Right lobe of liver (tissue), 6 donors: ENCODE results near the gene CDK14. TPM values are rescaled to one million over a fixed set of nuclear protein-coding genes. Genes with fewer than 3 reads are reported as not detected.

Experiments used
- ATAC-seq, 4 donors: fragments of 200-7000 bp; cut with Tn5 transposase; one replicate each; pipeline ENCODE4 v1.9.1; 2020; ENCODE audit warnings: mild to moderate bottlenecking in 4 of 4, moderate library complexity in 4 of 4
- DNase-seq, 3 donors: peaks; one replicate each; pipeline ENCODE4 v3.0.0-alpha.2; 2020
- H3K27ac ChIP-seq, 3 donors: fragments of 200-600 bp; one replicate each; pipeline ENCODE4 v1.8.0; 2022
- H3K27me3 ChIP-seq, 2 donors: fragments of 200-600 bp; one replicate each; pipeline ENCODE4 v1.8.0; 2022
- H3K36me3 ChIP-seq, 4 donors: fragments of 200-600 bp; sonication (generic) in 1 of 4; one replicate each; pipeline versions ENCODE4 v1.5.1 to v1.8.0; 2017 to 2022; ENCODE audit warnings: control low read depth in 1 of 4
- H3K4me1 ChIP-seq, 4 donors: fragments of 200-600 bp; sonication (generic) in 1 of 4; one replicate each; pipeline versions ENCODE4 v1.5.1 to v1.8.0; 2017 to 2022; ENCODE audit warnings: control low read depth in 1 of 4
- H3K4me3 ChIP-seq, 3 donors: fragments of 200-600 bp; one replicate each; pipeline ENCODE4 v1.8.0; 2022
- H3K9me3 ChIP-seq, 4 donors: fragments of 200-600 bp; sonication (generic) in 1 of 4; one replicate each; pipeline versions ENCODE4 v1.5.1 to v1.8.0; 2017 to 2022; ENCODE audit warnings: control low read depth in 1 of 4
- POLR2A ChIP-seq: fragments of 450-650 bp; IDR thresholded peaks from one replicate; pipeline ENCODE4 v1.6.1; 2017; ENCODE audit warnings: antibody characterized with exemption, mild to moderate bottlenecking
- WGBS: methylation state at CpG from one replicate; pipeline ENCODE4 v1.1.6; 2018; ENCODE audit warnings: low coverage, low lambda C conversion rate; ENCODE audit not compliant: insufficient coverage; ENCODE audit errors: missing lambda C conversion rate; 5-methylcytosine and 5-hydroxymethylcytosine counted together
- intact Hi-C, 2 donors: fragments of 100-400 bp; cut with DNase I; formaldehyde crosslinking; loops; one replicate each; pipeline versions ENCODE4 v1.11.2 to v1.14.1; 2022
- total RNA-seq, 6 experiments: library from RNA; depleted of rRNA in 2 of 6; stranded (reverse); fragments of >200 nt in 2 of 6; fragmentation: NEBNext Ultra II Directional in 3 of 6; extraction: Animal tissue kit (Norgen Biotek cat#: 25700) in 3 of 6; gene quantifications; one replicate each; pipeline versions ENCODE4 v1.1.0 to v1.2.4, GENCODE V29; 2016 to 2023
- TF ChIP-seq, protein P1 (sequence below), 4 donors: fragments of 200-600 bp in 3 of 4; fragments of 450-650 bp in 1 of 4; IDR thresholded peaks; one replicate each; pipeline versions ENCODE4 v1.5.1 to v1.8.0; 2016 to 2022; ENCODE audit warnings: antibody characterized with exemption in 4 of 4, mild to moderate bottlenecking in 2 of 4
- donor health status: DM: no; HTN: yes; CAD: no.
- donor health status: DM: no; HTN: no; CAD: no.
- donor health status: DM: no; HTN: no; CAD: no.
- donor health status: DM: no; HTN: yes; CAD: no.
- donor health status: DM: no; HTN: yes; CAD: no.

The CDK14 gene
- total RNA-seq, 6 experiments from 2014 or later: 12.6 to 28.7 (median 17.9) TPM

DNA sequence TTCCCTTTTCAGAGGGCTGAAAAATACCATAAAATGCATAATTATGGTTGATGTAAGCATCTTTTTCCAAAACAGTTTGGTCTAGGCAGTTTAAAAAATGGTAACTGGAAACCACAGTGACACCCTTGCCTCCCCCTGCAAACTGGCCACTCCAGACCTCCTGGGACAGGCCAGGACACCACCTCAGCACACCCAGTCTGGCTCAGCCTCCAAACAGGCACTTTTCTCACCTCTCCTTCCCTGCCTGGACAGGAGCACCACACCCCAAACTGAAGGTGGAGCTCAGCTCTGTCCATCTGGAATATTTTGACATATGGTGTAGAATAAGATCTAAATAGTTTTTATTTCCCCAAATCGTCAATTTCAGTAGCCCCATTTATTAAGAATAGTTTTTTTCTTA is 78.5 kb downstream of the CDK14 start:
- 56% methylated on average over 1 of the region's 1 CpG for WGBS
- no peaks in the 10 kb centered on the region for H3K9me3 ChIP-seq
- no peaks in the 10 kb centered on the region for H3K36me3 ChIP-seq
- intact Hi-C loops: no loop called here
- TF ChIP-seq POLR2A: no peak
- TF ChIP-seq, protein P1, sequence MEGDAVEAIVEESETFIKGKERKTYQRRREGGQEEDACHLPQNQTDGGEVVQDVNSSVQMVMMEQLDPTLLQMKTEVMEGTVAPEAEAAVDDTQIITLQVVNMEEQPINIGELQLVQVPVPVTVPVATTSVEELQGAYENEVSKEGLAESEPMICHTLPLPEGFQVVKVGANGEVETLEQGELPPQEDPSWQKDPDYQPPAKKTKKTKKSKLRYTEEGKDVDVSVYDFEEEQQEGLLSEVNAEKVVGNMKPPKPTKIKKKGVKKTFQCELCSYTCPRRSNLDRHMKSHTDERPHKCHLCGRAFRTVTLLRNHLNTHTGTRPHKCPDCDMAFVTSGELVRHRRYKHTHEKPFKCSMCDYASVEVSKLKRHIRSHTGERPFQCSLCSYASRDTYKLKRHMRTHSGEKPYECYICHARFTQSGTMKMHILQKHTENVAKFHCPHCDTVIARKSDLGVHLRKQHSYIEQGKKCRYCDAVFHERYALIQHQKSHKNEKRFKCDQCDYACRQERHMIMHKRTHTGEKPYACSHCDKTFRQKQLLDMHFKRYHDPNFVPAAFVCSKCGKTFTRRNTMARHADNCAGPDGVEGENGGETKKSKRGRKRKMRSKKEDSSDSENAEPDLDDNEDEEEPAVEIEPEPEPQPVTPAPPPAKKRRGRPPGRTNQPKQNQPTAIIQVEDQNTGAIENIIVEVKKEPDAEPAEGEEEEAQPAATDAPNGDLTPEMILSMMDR (IDR thresholded peaks at IDR 0.05): no peak
- H3K27ac ChIP-seq: no peak overlapping the region
- H3K4me1 ChIP-seq: no peaks in the 10 kb centered on the region
- no peak for ATAC-seq
- DNase-seq: no peak
- H3K4me3 ChIP-seq: no peak overlapping the region
- no peaks in the 10 kb centered on the region for H3K27me3 ChIP-seq

DNA sequence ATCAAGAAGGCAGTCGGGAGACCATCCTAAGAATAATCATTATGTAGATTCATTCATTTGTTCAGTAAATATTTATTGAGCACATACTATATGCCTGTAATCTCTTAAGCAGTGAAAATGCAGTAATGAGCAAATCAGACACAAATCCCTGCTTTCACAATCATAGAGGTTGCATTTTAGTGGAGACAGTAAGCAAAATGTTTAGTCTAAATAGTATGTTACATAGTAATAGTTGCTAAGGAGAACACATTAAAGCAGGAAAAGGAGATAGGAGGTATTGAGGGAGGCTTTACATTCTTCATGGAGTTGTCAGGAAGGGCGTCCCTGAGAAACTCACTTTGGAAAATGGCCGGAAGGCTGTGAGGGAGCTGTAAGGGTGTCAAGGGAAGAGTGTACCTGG is 79.9 kb downstream of the CDK14 start:
- intact Hi-C loops: no loop called here
- 97% methylated on average over 2 of the region's 3 CpGs for WGBS

GRCh38 chr7:90677486-90678404 is 81.6 kb downstream of the CDK14 start:
- ATAC-seq (peak; percentile 33 to 65 (median 60)), DNase-seq (no peak)
- intact Hi-C loops: no loop called here
- WGBS: 38% methylated on average over 10 of the region's 10 CpGs
- Histone ChIP-seq H3K27me3 (no peaks in the 10 kb centered on the region), H3K4me3 (no peak overlapping the region), H3K9me3 (no peaks in the 10 kb centered on the region), H3K4me1 (no peaks in the 10 kb centered on the region), H3K27ac (no peak overlapping the region), H3K36me3 (no peaks in the 10 kb centered on the region)
- TF ChIP-seq, protein P1 (IDR thresholded peaks at IDR 0.05): no peak
- no peak for TF ChIP-seq POLR2A

More for the DNA sequence above, 79.9 kb downstream of the CDK14 start:
- no peaks in the 10 kb centered on the region for H3K4me1 ChIP-seq
- H3K27me3 ChIP-seq: no peaks in the 10 kb centered on the region
- TF ChIP-seq, protein P1 (IDR thresholded peaks at IDR 0.05): no peak
- no peak for TF ChIP-seq POLR2A
- H3K9me3 ChIP-seq: no peaks in the 10 kb centered on the region
- no peak overlapping the region for H3K4me3 ChIP-seq
- ATAC-seq (no peak), DNase-seq (no peak)
- H3K27ac ChIP-seq: no peak overlapping the region
- no peaks in the 10 kb centered on the region for H3K36me3 ChIP-seq

- 50% methylated on average over 2 of the region's 3 CpGs for WGBS
- DNase-seq: no peak
These were observed 82.9 kb downstream of the CDK14 start for GRCh38 chr7:90678986-90679385.

More at GRCh38 chr7:90678986-90679385, 82.9 kb downstream of the CDK14 start:
- no peak for ATAC-seq
- Histone ChIP-seq H3K36me3 (no peaks in the 10 kb centered on the region), H3K9me3 (no peaks in the 10 kb centered on the region), H3K27me3 (no peaks in the 10 kb centered on the region), H3K4me1 (no peaks in the 10 kb centered on the region), H3K4me3 (no peak overlapping the region), H3K27ac (no peak overlapping the region)
- TF ChIP-seq POLR2A: no peak
- TF ChIP-seq, protein P1 (IDR thresholded peaks at IDR 0.05): no peak
- intact Hi-C loops: no loop called here
